ENCODE data around the gene TRAT1.

Gene TRAT1

GRCh38 chr3:108861401-108861800 lies 38.8 kb downstream of the TRAT1 start:
- no peak for DNase-seq (ENCODE audit: low read depth)

- DNase-seq (ENCODE audit: low read depth), result peak; percentile 78
Observed at GRCh38 chr3:108862865-108863798, 40.5 kb downstream of the TRAT1 start.

- no peak for DNase-seq (ENCODE audit: low read depth)
Observed at GRCh38 chr3:108863799-108864135, 41.2 kb downstream of the TRAT1 start.

- no peak for DNase-seq (ENCODE audit: low read depth)
Observed at GRCh38 chr3:108877901-108878300, 55.3 kb downstream of the TRAT1 start.

GRCh38 chr3:108879915-108880314 lies 57.3 kb downstream of the TRAT1 start:
- DNase-seq (ENCODE audit: low read depth), result no peak

- DNase-seq (ENCODE audit: low read depth), result no peak
Observed at GRCh38 chr3:108882762-108883161, 60.2 kb downstream of the TRAT1 start.

- DNase-seq (ENCODE audit: low read depth), result no peak
Observed at GRCh38 chr3:108883373-108883772, 60.8 kb downstream of the TRAT1 start.

GRCh38 chr3:108887121-108887520 lies 64.5 kb downstream of the TRAT1 start:
- DNase-seq (ENCODE audit: low read depth), result no peak

GRCh38 chr3:108887777-108888176 lies 65.2 kb downstream of the TRAT1 start:
- no peak for DNase-seq (ENCODE audit: low read depth)

- no peak for DNase-seq (ENCODE audit: low read depth)
Observed at GRCh38 chr3:108891833-108892232, 69.2 kb downstream of the TRAT1 start.

- no peak for DNase-seq (ENCODE audit: low read depth)
Observed at GRCh38 chr3:108894981-108895380, 72.4 kb downstream of the TRAT1 start.

- no peak for DNase-seq (ENCODE audit: low read depth)
Observed at GRCh38 chr3:108897883-108898282, 75.3 kb downstream of the TRAT1 start.

- DNase-seq (ENCODE audit: low read depth), result no peak
Observed at GRCh38 chr3:108899530-108899929, 76.9 kb downstream of the TRAT1 start.

Measured in HS-5 (cell line).